HepG2 (cell line): ENCODE data around the gene SCYGR6. TPM values are rescaled to one million over a fixed set of nuclear protein-coding genes. Genes with fewer than 3 reads are reported as not detected.

Experiments used
- CREB3 ChIP-seq: sonication (generic); formaldehyde crosslinking; IDR thresholded peaks from 2 replicates; pipeline ENCODE4 v1.5.0; 2020; ENCODE audit warnings: missing genetic modification reagents
- FOXJ3 ChIP-seq: sonication (generic); formaldehyde crosslinking; IDR thresholded peaks from 2 replicates; pipeline ENCODE4 v1.4.0; 2020; ENCODE audit warnings: missing genetic modification reagents, mild to moderate bottlenecking, borderline replicate concordance
- GATAD1 ChIP-seq: IDR thresholded peaks from 2 replicates; pipeline ENCODE4 v1.6.1; 2016; ENCODE audit warnings: missing genetic modification reagents, missing compliant biosample characterization
- GLI4 ChIP-seq: sonication (generic); formaldehyde crosslinking; IDR thresholded peaks from 2 replicates; pipeline ENCODE4 v1.5.1; 2020; ENCODE audit warnings: missing genetic modification reagents, mild to moderate bottlenecking, moderate library complexity, borderline replicate concordance
- GTF3A ChIP-seq: sonication (generic); formaldehyde crosslinking; conservative IDR thresholded peaks from 2 replicates; pipeline ENCODE4 v1.4.0; 2020; ENCODE audit warnings: mild to moderate bottlenecking, missing genetic modification reagents
- HBP1 ChIP-seq: IDR thresholded peaks from 2 replicates; pipeline ENCODE4 v1.6.1; 2016; ENCODE audit warnings: low read depth, control low read depth
- ISL2 ChIP-seq: sonication (generic); formaldehyde crosslinking; IDR thresholded peaks from 2 replicates; pipeline ENCODE4 v1.5.0; 2020; ENCODE audit warnings: missing genetic modification reagents
- MIER3 ChIP-seq: IDR thresholded peaks from 2 replicates; pipeline ENCODE4 v1.6.1; 2016; ENCODE audit warnings: missing compliant biosample characterization, borderline replicate concordance
- NFE2L2 ChIP-seq: fragments of 150-350 bp; IDR thresholded peaks from 2 replicates; pipeline ENCODE4 v1.6.1; 2014; ENCODE audit warnings: low read length
- NFIC ChIP-seq: IDR thresholded peaks from 2 replicates; pipeline ENCODE4 v1.6.1; 2012; ENCODE audit warnings: mild to moderate bottlenecking, low read length, inconsistent platforms
- ONECUT2 ChIP-seq: sonication (generic); formaldehyde crosslinking; IDR thresholded peaks from 2 replicates; pipeline ENCODE4 v1.4.0; 2020; ENCODE audit warnings: missing genetic modification reagents
- POLR2A ChIP-seq, 2 experiments: IDR thresholded peaks; 2 replicates each; pipeline ENCODE4 v1.6.1; 2011; ENCODE audit warnings: low read depth in 2 of 2, low read length in 2 of 2, mild to moderate bottlenecking in 1 of 2, moderate library complexity in 1 of 2; ENCODE audit not compliant: insufficient read depth in 1 of 2
- PRDM15 ChIP-seq: sonication (generic); formaldehyde crosslinking; IDR thresholded peaks from 2 replicates; pipeline ENCODE4 v1.4.0; 2020; ENCODE audit warnings: missing genetic modification reagents
- RBAK ChIP-seq: sonication (generic); formaldehyde crosslinking; IDR thresholded peaks from 2 replicates; pipeline ENCODE4 v1.5.1; 2020; ENCODE audit warnings: mild to moderate bottlenecking, missing genetic modification reagents
- RFX1 ChIP-seq: fragments of 450-650 bp; IDR thresholded peaks from 2 replicates; pipeline ENCODE4 v1.6.1; 2017
- SMAD1 ChIP-seq: sonication (generic); formaldehyde crosslinking; IDR thresholded peaks from 2 replicates; pipeline ENCODE4 v1.4.0; 2020; ENCODE audit warnings: missing genetic modification reagents, low read depth, mild to moderate bottlenecking, borderline replicate concordance
- SMARCE1 ChIP-seq: fragments of 450-650 bp; IDR thresholded peaks from 2 replicates; pipeline ENCODE4 v1.6.1; 2017; ENCODE audit warnings: borderline replicate concordance
- SNAI1 ChIP-seq: sonication (generic); formaldehyde crosslinking; IDR thresholded peaks from 2 replicates; pipeline ENCODE4 v1.5.0; 2020; ENCODE audit warnings: mild to moderate bottlenecking, missing genetic modification reagents, borderline replicate concordance
- SNAPC2 ChIP-seq: sonication (generic); formaldehyde crosslinking; IDR thresholded peaks from 2 replicates; pipeline ENCODE4 v1.8.1; 2022; ENCODE audit warnings: mild to moderate bottlenecking, missing genetic modification reagents
- XRCC5 ChIP-seq: fragments of 200-400 bp; formaldehyde crosslinking; optimal IDR thresholded peaks from 2 replicates; pipeline ENCODE3; 2017; ENCODE audit warnings: mild to moderate bottlenecking, low read length
- ZBTB26 ChIP-seq: IDR thresholded peaks from 2 replicates; pipeline ENCODE4 v1.6.1; 2016; ENCODE audit warnings: missing compliant biosample characterization, missing genetic modification reagents, borderline replicate concordance
- ZBTB7A ChIP-seq: sonication (generic); formaldehyde crosslinking; IDR thresholded peaks from 2 replicates; pipeline ENCODE4 v1.8.0; 2022; ENCODE audit warnings: mild to moderate bottlenecking, missing genetic modification reagents
- ZMYM4 ChIP-seq: sonication (generic); formaldehyde crosslinking; IDR thresholded peaks from 2 replicates; pipeline ENCODE4 v1.8.1; 2023; ENCODE audit warnings: mild to moderate bottlenecking, missing genetic modification reagents
- ZNF317 ChIP-seq: sonication (generic); formaldehyde crosslinking; IDR thresholded peaks from 2 replicates; pipeline ENCODE4 v1.5.0; 2020; ENCODE audit warnings: mild to moderate bottlenecking, missing genetic modification reagents
- ZNF432 ChIP-seq: sonication (generic); formaldehyde crosslinking; IDR thresholded peaks from 2 replicates; pipeline ENCODE4 v1.5.0; 2020; ENCODE audit warnings: missing genetic modification reagents, mild to moderate bottlenecking, borderline replicate concordance
- ZNF761 ChIP-seq: sonication (generic); formaldehyde crosslinking; conservative IDR thresholded peaks from 2 replicates; pipeline ENCODE4 v1.4.0; 2020; ENCODE audit warnings: mild to moderate bottlenecking, missing genetic modification reagents
- polyA plus RNA-seq, 8 experiments: library from polyadenylated mRNA; depleted of rRNA in 3 of 8; stranded (reverse) in 7 of 8; unstranded in 1 of 8; fragments of >200 nt; fragmentation: Illumina TruSeq in 4 of 8; extraction: Trizol in 4 of 8; gene quantifications; 2 replicates each; pipeline versions ENCODE4 v1.2.1 to v1.2.3, GENCODE V29; 2011 to 2016; ENCODE audit warnings: low read depth in 4 of 8, missing spikeins in 1 of 8, mixed read lengths in 1 of 8; ENCODE audit not compliant: insufficient read depth in 1 of 8
- total RNA-seq, 5 experiments: library from RNA; depleted of rRNA; stranded (reverse); fragments of >200 nt; fragmentation: Illumina TruSeq; extraction: Trizol; gene quantifications; 2 replicates each; pipeline ENCODE4 v1.2.3, GENCODE V29; 2016; ENCODE audit warnings: low read depth in 1 of 5

The SCYGR6 gene
- total and polyA plus RNA-seq, 2 of the 13 experiments (the other 11 are each of a cell fraction or from before 2014, with no cell fraction given) = not detected

- TF ChIP-seq HBP1 (CRISPR knock-in tag) = no peak
- TF ChIP-seq NFIC = no peak
- TF ChIP-seq GTF3A (CRISPR knock-in tag) = no peak
- peak; percentile 38; the same call in 1 of the 2 replicates for TF ChIP-seq ZMYM4 (CRISPR knock-in tag)
- TF ChIP-seq SMARCE1 = no peak
- TF ChIP-seq SNAPC2 (CRISPR knock-in tag) = no peak
- no peak for TF ChIP-seq ZBTB26 (CRISPR knock-in tag)
- TF ChIP-seq CREB3 (CRISPR knock-in tag) = no peak
- no peak for TF ChIP-seq NFE2L2
- peak; percentile 24 for TF ChIP-seq XRCC5
- TF ChIP-seq POLR2A (IDR thresholded peaks at IDR 0.05; ENCODE audit: insufficient read depth in 1 of 2, low read depth in 2 of 2, low read length in 2 of 2) = no peak
- no peak for TF ChIP-seq ZBTB7A (CRISPR knock-in tag)
- no peak for TF ChIP-seq MIER3
- no peak for TF ChIP-seq ZNF317 (CRISPR knock-in tag)
- TF ChIP-seq RFX1 = no peak
- TF ChIP-seq GLI4 (CRISPR knock-in tag) = no peak
- TF ChIP-seq FOXJ3 = peak; percentile 51; the same call in 1 of the 2 replicates
- TF ChIP-seq RBAK (CRISPR knock-in tag) = no peak
- no peak for TF ChIP-seq ZNF761 (CRISPR knock-in tag)
- no peak for TF ChIP-seq ONECUT2 (CRISPR knock-in tag)
- TF ChIP-seq ISL2 = 0 out of 2 replicates have a peak, but pooled peaks have one; percentile 40
- no peak; the same call in 1 of the 2 replicates for TF ChIP-seq GATAD1 (CRISPR knock-in tag)
- no peak for TF ChIP-seq SNAI1 (CRISPR knock-in tag)
- TF ChIP-seq SMAD1 (CRISPR knock-in tag) = no peak
- no peak for TF ChIP-seq ZNF432 (CRISPR knock-in tag)
- no peak for TF ChIP-seq PRDM15 (CRISPR knock-in tag)
These were observed 49.6 kb upstream of the SCYGR6 start (continued) for GRCh38 chr2:227774011-227774624.
